Ovary (tissue), 9 donors: ENCODE data around the gene SLC19A1. TPM values are rescaled to one million over a fixed set of nuclear protein-coding genes. Genes with fewer than 3 reads are reported as not detected.

Source experiments
- DNase-seq, 5 donors: peaks; one replicate each; pipeline ENCODE4 v3.0.0-alpha.2; 2019 to 2020
- H3K27ac ChIP-seq, 2 donors: fragments of 200-600 bp; one replicate each; pipeline versions ENCODE4 v1.5.1 to v1.8.0; 2019 to 2022
- H3K27me3 ChIP-seq: fragments of 200-600 bp; one replicate; pipeline ENCODE4 v1.8.0; 2022
- H3K36me3 ChIP-seq: fragments of 200-600 bp; sonication (generic); one replicate; pipeline ENCODE4 v1.5.1; 2019
- H3K4me1 ChIP-seq: one replicate; pipeline ENCODE4 v1.8.1; 2013; ENCODE audit warnings: mild to moderate bottlenecking, moderate library complexity; ENCODE audit not compliant: insufficient read depth
- H3K4me3 ChIP-seq: fragments of 200-600 bp; sonication (generic); one replicate; pipeline ENCODE4 v1.5.1; 2017
- H3K9me3 ChIP-seq, 2 donors: fragments of 200-600 bp in 1 of 2; sonication (generic) in 1 of 2; one replicate each; pipeline versions ENCODE4 v1.5.1 to v1.8.1; 2013 to 2019; ENCODE audit warnings: mild to moderate bottlenecking in 1 of 2, moderate library complexity in 1 of 2
- EP300 ChIP-seq: sonication (generic); formaldehyde crosslinking; IDR thresholded peaks from one replicate; pipeline ENCODE4 v1.6.1; 2017; ENCODE audit warnings: antibody characterized with exemption
- POLR2A ChIP-seq: fragments of 450-650 bp; IDR thresholded peaks from one replicate; pipeline ENCODE4 v1.6.1; 2017; ENCODE audit warnings: antibody characterized with exemption, mild to moderate bottlenecking, moderate library complexity
- WGBS, 3 donors: extraction: QIAGEN DNeasy Blood & Tissue Kit in 1 of 3; methylation state at CpG; one replicate each; pipeline versions ENCODE4 v1.1.5 to v1.1.7; 2013 to 2017; 5-methylcytosine and 5-hydroxymethylcytosine counted together
- intact Hi-C, 4 donors: fragments of 100-400 bp; cut with DNase I; formaldehyde crosslinking; loops; one replicate each; pipeline versions ENCODE4 v1.11.0 to v1.15.1; 2022 to 2023
- polyA plus RNA-seq, 2 donors: library from polyadenylated mRNA; stranded (reverse); fragments of 200-250 nt in 1 of 2; fragments of 350-450 nt in 1 of 2; fragmentation: Illumina TruSeq in 1 of 2; extraction: RNeasy Lipid Tissue Mini Kit (QIAGEN cat#74804) in 1 of 2; gene quantifications; one replicate each; pipeline ENCODE4 v1.2.3, GENCODE V29; 2013 to 2014
- total RNA-seq, 7 donors: library from RNA; depleted of rRNA in 2 of 7; stranded (reverse); fragments of >200 nt in 2 of 7; fragmentation: NEBNext Ultra II Directional in 3 of 7; extraction: Animal tissue kit (Norgen Biotek cat#: 25700) in 3 of 7; gene quantifications; one replicate each; pipeline versions ENCODE4 v1.1.0 to v1.2.4, GENCODE V29; 2016 to 2023
- TF ChIP-seq, protein P1 (sequence below), 3 donors: fragments of 450-650 bp in 2 of 3; fragments of 200-600 bp in 1 of 3; IDR thresholded peaks; one replicate each; pipeline versions ENCODE4 v1.5.1 to v1.8.0; 2016 to 2022; ENCODE audit warnings: antibody characterized with exemption in 3 of 3, mild to moderate bottlenecking in 1 of 3
- donor health status: DM: no; HTN: no; CAD: no; lungs with moderate emphysema.
- donor health status: DM: no; HTN: no; CAD: no.
- donor health status: Bipolar disorder and iron deficiency.
- donor health status: DM: yes; HTN: yes; CAD: no.
- donor health status: DM: no; HTN: no; CAD: no.
- donor health status: DM: yes; HTN: yes; CAD: no.

The SLC19A1 gene
- total and polyA plus RNA-seq, 9 donors: 0.88 to 18.2 (median 8.1) TPM

DNA sequence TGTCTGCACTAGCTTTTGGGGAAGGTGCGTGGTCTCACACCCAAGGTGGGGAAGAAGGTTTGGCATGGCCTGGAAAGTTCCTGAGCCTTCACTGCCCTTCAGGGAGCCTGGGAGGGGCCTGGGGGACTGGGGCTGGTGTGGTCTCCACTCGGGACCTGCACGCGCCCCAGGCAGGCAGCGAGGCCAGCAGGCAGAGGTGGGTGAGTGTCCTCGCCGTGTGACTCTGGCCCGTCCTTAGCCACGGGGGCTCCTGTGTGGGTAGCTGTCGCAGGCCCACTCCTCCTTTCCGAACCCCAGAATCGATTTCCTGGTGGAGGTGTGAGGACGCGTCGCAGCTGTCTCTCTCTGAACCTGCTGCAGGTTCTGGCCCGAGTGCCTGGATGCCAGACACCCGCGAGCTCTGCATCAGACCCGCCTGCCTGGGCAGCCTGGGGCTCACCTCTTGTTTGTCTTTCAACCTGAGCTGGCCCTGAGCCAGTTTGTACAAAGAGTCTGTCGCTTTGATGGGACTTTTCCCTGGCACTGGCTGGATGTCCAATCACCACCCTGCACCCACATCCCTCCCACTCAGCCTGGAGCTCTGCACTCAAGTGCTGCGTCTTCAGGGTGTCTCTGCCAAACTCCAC, 36.0 kb upstream of the SLC19A1 start:
- no peak for DNase-seq
- H3K27ac ChIP-seq: no peak overlapping the region
- TF ChIP-seq EP300: no peak
- TF ChIP-seq, protein P1, sequence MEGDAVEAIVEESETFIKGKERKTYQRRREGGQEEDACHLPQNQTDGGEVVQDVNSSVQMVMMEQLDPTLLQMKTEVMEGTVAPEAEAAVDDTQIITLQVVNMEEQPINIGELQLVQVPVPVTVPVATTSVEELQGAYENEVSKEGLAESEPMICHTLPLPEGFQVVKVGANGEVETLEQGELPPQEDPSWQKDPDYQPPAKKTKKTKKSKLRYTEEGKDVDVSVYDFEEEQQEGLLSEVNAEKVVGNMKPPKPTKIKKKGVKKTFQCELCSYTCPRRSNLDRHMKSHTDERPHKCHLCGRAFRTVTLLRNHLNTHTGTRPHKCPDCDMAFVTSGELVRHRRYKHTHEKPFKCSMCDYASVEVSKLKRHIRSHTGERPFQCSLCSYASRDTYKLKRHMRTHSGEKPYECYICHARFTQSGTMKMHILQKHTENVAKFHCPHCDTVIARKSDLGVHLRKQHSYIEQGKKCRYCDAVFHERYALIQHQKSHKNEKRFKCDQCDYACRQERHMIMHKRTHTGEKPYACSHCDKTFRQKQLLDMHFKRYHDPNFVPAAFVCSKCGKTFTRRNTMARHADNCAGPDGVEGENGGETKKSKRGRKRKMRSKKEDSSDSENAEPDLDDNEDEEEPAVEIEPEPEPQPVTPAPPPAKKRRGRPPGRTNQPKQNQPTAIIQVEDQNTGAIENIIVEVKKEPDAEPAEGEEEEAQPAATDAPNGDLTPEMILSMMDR (IDR thresholded peaks at IDR 0.05): no peak
- no peak for TF ChIP-seq POLR2A
- no peak overlapping the region for H3K4me3 ChIP-seq
- intact Hi-C loops: no loop called here
- WGBS, 3 donors: 81 to 87% (median 87%) methylated on average over 18 to 21 of the region's 21 CpGs
- H3K4me1 ChIP-seq: peaks cover 9% of the 10 kb centered on the region
- no peaks in the 10 kb centered on the region for H3K36me3 ChIP-seq
- no peaks in the 10 kb centered on the region for H3K27me3 ChIP-seq
- no peaks in the 10 kb centered on the region for H3K9me3 ChIP-seq

DNA sequence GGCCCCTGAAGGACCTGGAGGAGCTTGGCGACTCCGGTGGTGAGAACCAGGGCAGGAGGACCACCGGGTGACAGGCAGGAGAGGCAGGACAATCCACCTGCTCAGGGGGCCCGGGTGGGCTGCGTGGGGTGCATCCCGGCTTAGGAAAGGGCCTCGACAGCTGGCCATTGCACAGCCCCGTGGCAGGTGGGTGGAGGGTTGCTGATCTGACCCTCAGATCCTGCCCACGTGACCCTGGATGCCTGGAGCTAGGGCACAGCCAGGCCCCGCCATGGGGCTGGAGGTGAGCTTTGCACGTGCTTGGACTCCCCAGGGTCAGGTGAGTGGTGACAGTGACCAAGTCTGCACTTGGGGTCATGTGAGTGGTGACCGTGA, 35.5 kb upstream of the SLC19A1 start:
- Histone ChIP-seq H3K36me3 (no peaks in the 10 kb centered on the region), H3K4me3 (no peak overlapping the region), H3K27ac (no peak overlapping the region), H3K4me1 (peaks cover 12% of the 10 kb centered on the region), H3K27me3 (no peaks in the 10 kb centered on the region), H3K9me3 (no peaks in the 10 kb centered on the region)
- no peak for DNase-seq
- intact Hi-C loops: no loop called here
- 84 to 88% (median 84%) methylated on average over 11 to 12 of the region's 12 CpGs for WGBS, 3 donors
- TF ChIP-seq, protein P1 (IDR thresholded peaks at IDR 0.05): no peak
- no peak for TF ChIP-seq POLR2A
- no peak for TF ChIP-seq EP300

DNA sequence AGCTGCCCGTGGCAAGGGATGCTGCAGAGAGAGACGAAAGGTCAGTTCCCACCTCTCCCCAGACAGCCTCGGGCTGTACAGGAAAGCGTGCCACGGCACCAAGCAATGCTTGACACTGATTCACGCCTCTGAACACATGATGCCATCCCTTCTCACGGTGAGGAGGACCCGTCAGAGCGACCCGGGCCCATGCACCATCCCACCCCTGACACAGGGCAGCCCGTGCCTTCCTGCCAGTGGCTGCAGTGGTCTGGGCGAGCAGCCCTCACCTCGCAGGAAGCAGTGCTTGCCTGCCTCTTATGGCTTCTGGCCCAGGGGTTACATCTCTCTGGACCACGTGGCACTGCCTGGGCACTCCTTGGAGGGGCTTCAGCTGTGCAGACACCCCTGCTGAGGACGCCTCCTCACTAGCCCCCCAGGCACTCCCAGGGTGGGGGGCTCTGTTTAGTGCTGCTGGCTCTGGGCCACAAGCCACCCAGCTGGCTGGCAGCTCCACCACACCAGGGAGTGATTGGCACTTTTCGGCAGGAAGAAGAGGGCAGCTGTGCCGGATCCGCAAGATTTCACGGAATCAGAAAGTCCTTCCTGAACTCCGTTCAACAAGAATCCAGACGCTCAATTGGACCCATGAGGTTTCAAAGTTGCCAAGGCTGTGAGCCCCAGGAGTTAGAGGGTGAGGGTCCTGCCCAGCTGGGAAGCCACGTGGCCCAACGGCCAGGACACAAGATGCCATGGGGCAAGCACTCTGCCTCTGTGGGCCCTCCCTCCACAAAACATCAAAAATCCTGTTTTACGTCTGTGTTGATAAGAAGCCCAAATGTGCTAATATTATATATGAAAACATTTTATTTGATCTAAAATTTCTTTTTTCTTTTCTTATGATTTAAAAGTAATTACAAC, 34.8 kb upstream of the SLC19A1 start:
- DNase-seq: peak in 2 of 5 donors; percentile 13 to 29
- H3K27me3 ChIP-seq: no peaks in the 10 kb centered on the region

More for the DNA sequence above, 34.8 kb upstream of the SLC19A1 start:
- intact Hi-C loops: no loop called here
- Histone ChIP-seq H3K36me3 (no peaks in the 10 kb centered on the region), H3K27ac (no peak overlapping the region), H3K9me3 (no peaks in the 10 kb centered on the region), H3K4me3 (no peak overlapping the region), H3K4me1 (peaks cover 12% of the 10 kb centered on the region)
- 84 to 87% (median 86%) methylated on average over 23 to 24 of the region's 24 CpGs for WGBS, 3 donors
- no peak for TF ChIP-seq EP300
- TF ChIP-seq POLR2A: no peak
- TF ChIP-seq, protein P1 (IDR thresholded peaks at IDR 0.05): no peak
